Measurements from ENCODE around the gene VTI1A. TPM values are rescaled to one million over a fixed set of nuclear protein-coding genes. Genes with fewer than 3 reads are reported as not detected.
A peak's percentile ranks its signal among the peaks of the same experiment; 100 is the strongest.

Gene VTI1A
- total and polyA plus RNA-seq, 2 of the 8 experiments (the other 6 are each of a cell fraction or from before 2014, with no cell fraction given) = 6.0 to 20.0 TPM

DNA sequence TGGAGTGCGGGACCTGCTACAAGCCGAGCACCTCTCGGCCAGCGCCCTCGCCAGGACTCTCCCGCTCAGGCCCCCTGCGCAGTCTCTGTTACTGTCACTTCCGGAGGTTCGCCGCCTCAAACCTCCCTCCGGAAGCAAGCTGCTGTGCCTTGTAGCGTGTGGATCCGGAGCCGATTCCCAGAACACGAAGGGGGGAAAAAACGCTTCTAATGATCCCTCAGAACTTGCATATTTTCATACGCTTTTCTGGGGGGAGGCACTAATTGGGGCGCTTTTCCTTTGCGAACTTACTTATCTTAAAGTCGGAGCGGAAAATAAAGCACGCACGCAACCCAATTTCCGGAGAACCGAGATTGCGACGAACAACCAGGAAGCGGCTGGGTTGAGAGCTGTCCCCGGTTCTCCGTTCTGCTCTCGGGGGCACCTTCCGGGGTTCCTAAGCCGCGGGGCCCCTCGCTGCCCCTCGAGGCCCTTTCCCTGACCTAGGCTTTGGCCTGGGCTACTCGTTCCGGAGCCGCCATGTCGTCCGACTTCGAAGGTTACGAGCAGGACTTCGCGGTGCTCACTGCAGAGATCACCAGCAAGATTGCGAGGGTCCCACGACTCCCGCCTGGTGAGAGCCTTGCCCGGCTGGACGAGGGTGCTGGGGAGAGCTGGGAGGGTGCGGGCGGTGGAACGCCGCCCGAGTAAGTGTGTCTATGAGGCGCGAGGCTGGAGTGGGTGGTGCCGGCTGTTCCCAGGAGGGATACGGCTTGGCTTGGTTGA lies at the start of gene VTI1A, which contains the start of gene ZDHHC6 (continued):
- TF ChIP-seq CBX8 (IDR thresholded peaks at IDR 0.05; ENCODE audit: borderline replicate concordance, low read depth, low read length) (no peak), ASH2L (IDR thresholded peaks at IDR 0.05; ENCODE audit: low read length) (peak; percentile 99), RXRA (IDR thresholded peaks at IDR 0.05; ENCODE audit: insufficient read depth, low read depth, low read length) (no peak), POLR2AphosphoS5 (IDR thresholded peaks at IDR 0.05; ENCODE audit: low read depth, low read length) (peak; percentile 81)
